ENCODE data around the gene VWA7.
"Not testable (repeated sequence)": the region's sequence is repeated elsewhere in the genome, so short reads cannot be mapped to it uniquely, and the experiment has no call there.

VWA7 gene

GRCh38 chr6:31817133-31817928 lies 40.2 kb upstream of the VWA7 start:
- not testable (repeated sequence) for H2BK5ac ChIP-seq (ENCODE audit: low read length); H2BK15ac ChIP-seq (replicated peaks; ENCODE audit: low read depth); H3K4me1 ChIP-seq (ENCODE audit: control insufficient read depth, low read depth, low read length); H3K18ac ChIP-seq (ENCODE audit: low read length); DNase-seq; H3K4me3 ChIP-seq (ENCODE audit: low read length); H3K36me3 ChIP-seq (ENCODE audit: control insufficient read depth, insufficient read depth, low read length); H4K8ac ChIP-seq (ENCODE audit: low read depth, low read length); H3K79me2 ChIP-seq (ENCODE audit: control insufficient read depth, insufficient read depth, low read length); H3K79me1 ChIP-seq (ENCODE audit: low read length); H3K23ac ChIP-seq (ENCODE audit: low read length); H3K27me3 ChIP-seq (ENCODE audit: insufficient read depth, low read length, poor library complexity); H3K27ac ChIP-seq (ENCODE audit: low read depth, low read length); H3K4ac ChIP-seq (ENCODE audit: low read depth, low read length); H2BK120ac ChIP-seq (ENCODE audit: low read depth, low read length); H4K5ac ChIP-seq (ENCODE audit: low read length); H2AK5ac ChIP-seq (ENCODE audit: low read length)
- no CpG with 5 or more reads among the region's 37 CpGs for WGBS (ENCODE audit: extremely low coverage, insufficient coverage, low lambda C conversion rate)
- H3K56ac ChIP-seq (ENCODE audit: low read length): peak overlapping the region; percentile 49
- peak overlapping the region; percentile 54 for H3K9ac ChIP-seq (ENCODE audit: low read length)
- peak overlapping the region; percentile 44 for H3K4me2 ChIP-seq (ENCODE audit: low read length)

- Histone ChIP-seq H3K27me3 (ENCODE audit: insufficient read depth, low read length, poor library complexity) (no peaks in the 10 kb centered on the region), H3K18ac (ENCODE audit: low read length) (peak within 1 kb of the TSS; percentile 100), H4K5ac (ENCODE audit: low read length) (no peak within 1 kb of the TSS), H3K36me3 (ENCODE audit: control insufficient read depth, insufficient read depth, low read length) (no peaks in the 10 kb centered on the region), H3K56ac (ENCODE audit: low read length) (peak within 1 kb of the TSS; percentile 94), H2BK15ac (replicated peaks; ENCODE audit: low read depth) (peak within 1 kb of the TSS; percentile 38), H3K4ac (ENCODE audit: low read depth, low read length) (peak within 1 kb of the TSS; percentile 100), H2AK5ac (ENCODE audit: low read length) (no peak within 1 kb of the TSS), H3K9ac (ENCODE audit: low read length) (peak within 1 kb of the TSS; percentile 93), H3K4me2 (ENCODE audit: low read length) (peak within 1 kb of the TSS; percentile 90), H3K27ac (ENCODE audit: low read depth, low read length) (peak within 1 kb of the TSS; percentile 100), H3K79me1 (ENCODE audit: low read length) (peaks cover 4% of the 10 kb centered on the region), H2BK5ac (ENCODE audit: low read length) (peak within 1 kb of the TSS; percentile 44), H3K23ac (ENCODE audit: low read length) (peak within 1 kb of the TSS; percentile 98), H2BK120ac (ENCODE audit: low read depth, low read length) (peak within 1 kb of the TSS; percentile 94), H3K4me1 (ENCODE audit: control insufficient read depth, low read depth, low read length) (peaks cover 2% of the 10 kb centered on the region), H4K8ac (ENCODE audit: low read depth, low read length) (peak within 1 kb of the TSS; percentile 99), H3K79me2 (ENCODE audit: control insufficient read depth, insufficient read depth, low read length) (peaks cover 3% of the 10 kb centered on the region), H3K4me3 (ENCODE audit: low read length) (peak within 1 kb of the TSS; percentile 84)
- no CpG with 5 or more reads among the region's 56 CpGs for WGBS (ENCODE audit: extremely low coverage, insufficient coverage, low lambda C conversion rate)
- DNase-seq: peak; percentile 99
These were observed 38.1 kb upstream of the VWA7 start, which contains the start of the genes HSPA1A and HSPA1L for GRCh38 chr6:31815025-31815838. HSPA1A (plus strand) TSS chr6:31815543; CDS start chr6:31815757, 214 bp downstream. HSPA1L (minus strand) TSS chr6:31815283; CDS start chr6:31811972, 3,311 bp downstream.

- peaks cover 3% of the 10 kb centered on the region for H3K79me1 ChIP-seq (ENCODE audit: low read length)
- peak overlapping the region; percentile 100 for H3K4ac ChIP-seq (ENCODE audit: low read depth, low read length)
- no CpG with 5 or more reads among the region's 13 CpGs for WGBS (ENCODE audit: extremely low coverage, insufficient coverage, low lambda C conversion rate)
- DNase-seq: peak; percentile 100
- peak overlapping the region; percentile 35 for H3K4me2 ChIP-seq (ENCODE audit: low read length)
- no peak overlapping the region for H3K23ac ChIP-seq (ENCODE audit: low read length)
- H3K9ac ChIP-seq (ENCODE audit: low read length): peak overlapping the region; percentile 72
- no peaks in the 10 kb centered on the region for H3K36me3 ChIP-seq (ENCODE audit: control insufficient read depth, insufficient read depth, low read length)
- peak overlapping the region; percentile 100 for H3K18ac ChIP-seq (ENCODE audit: low read length)
- peak overlapping the region; percentile 44 for H2BK5ac ChIP-seq (ENCODE audit: low read length)
- H3K4me1 ChIP-seq (ENCODE audit: control insufficient read depth, low read depth, low read length): peaks cover 2% of the 10 kb centered on the region
- H3K56ac ChIP-seq (ENCODE audit: low read length): peak overlapping the region; percentile 86
- no peak overlapping the region for H2AK5ac ChIP-seq (ENCODE audit: low read length)
- H3K27ac ChIP-seq (ENCODE audit: low read depth, low read length): peak overlapping the region; percentile 100
- H3K27me3 ChIP-seq (ENCODE audit: insufficient read depth, low read length, poor library complexity): no peaks in the 10 kb centered on the region
- H2BK15ac ChIP-seq (replicated peaks; ENCODE audit: low read depth): peak overlapping the region; percentile 38
- peak overlapping the region; percentile 99 for H4K8ac ChIP-seq (ENCODE audit: low read depth, low read length)
- peaks cover 2% of the 10 kb centered on the region for H3K79me2 ChIP-seq (ENCODE audit: control insufficient read depth, insufficient read depth, low read length)
- H3K4me3 ChIP-seq (ENCODE audit: low read length): peak overlapping the region; percentile 6
- no peak overlapping the region for H4K5ac ChIP-seq (ENCODE audit: low read length)
- peak overlapping the region; percentile 94 for H2BK120ac ChIP-seq (ENCODE audit: low read depth, low read length)
These were observed 37.5 kb upstream of the VWA7 start for GRCh38 chr6:31814677-31815024.

- no peak for DNase-seq
- no peak overlapping the region for H2BK15ac ChIP-seq (replicated peaks; ENCODE audit: low read depth)
- H3K4me1 ChIP-seq (ENCODE audit: control insufficient read depth, low read depth, low read length): peaks cover 2% of the 10 kb centered on the region
- H3K56ac ChIP-seq (ENCODE audit: low read length): peak overlapping the region; percentile 83
- peaks cover 2% of the 10 kb centered on the region for H3K79me2 ChIP-seq (ENCODE audit: control insufficient read depth, insufficient read depth, low read length)
- no peak overlapping the region for H3K23ac ChIP-seq (ENCODE audit: low read length)
- peak overlapping the region; percentile 83 for H3K18ac ChIP-seq (ENCODE audit: low read length)
- no peaks in the 10 kb centered on the region for H3K36me3 ChIP-seq (ENCODE audit: control insufficient read depth, insufficient read depth, low read length)
- no peak overlapping the region for H4K8ac ChIP-seq (ENCODE audit: low read depth, low read length)
- no peak overlapping the region for H2AK5ac ChIP-seq (ENCODE audit: low read length)
- no peaks in the 10 kb centered on the region for H3K27me3 ChIP-seq (ENCODE audit: insufficient read depth, low read length, poor library complexity)
- H3K4ac ChIP-seq (ENCODE audit: low read depth, low read length): no peak overlapping the region
- H2BK5ac ChIP-seq (ENCODE audit: low read length): no peak overlapping the region
- no CpG with 5 or more reads among the region's 7 CpGs for WGBS (ENCODE audit: extremely low coverage, insufficient coverage, low lambda C conversion rate)
- no peak overlapping the region for H3K4me2 ChIP-seq (ENCODE audit: low read length)
- peak overlapping the region; percentile 68 for H3K9ac ChIP-seq (ENCODE audit: low read length)
- no peak overlapping the region for H3K4me3 ChIP-seq (ENCODE audit: low read length)
- H4K5ac ChIP-seq (ENCODE audit: low read length): no peak overlapping the region
- H2BK120ac ChIP-seq (ENCODE audit: low read depth, low read length): no peak overlapping the region
- no peak overlapping the region for H3K27ac ChIP-seq (ENCODE audit: low read depth, low read length)
- H3K79me1 ChIP-seq (ENCODE audit: low read length): peaks cover 3% of the 10 kb centered on the region
These were observed 36.3 kb upstream of the VWA7 start for GRCh38 chr6:31813465-31813849.

GRCh38 chr6:31811645-31812044 lies 34.5 kb upstream of the VWA7 start:
- Histone ChIP-seq H3K23ac (ENCODE audit: low read length) (no peak overlapping the region), H2BK5ac (ENCODE audit: low read length) (no peak overlapping the region), H3K9ac (ENCODE audit: low read length) (no peak overlapping the region), H4K8ac (ENCODE audit: low read depth, low read length) (no peak overlapping the region), H3K4me2 (ENCODE audit: low read length) (no peak overlapping the region), H3K79me1 (ENCODE audit: low read length) (no peaks in the 10 kb centered on the region), H4K5ac (ENCODE audit: low read length) (no peak overlapping the region), H3K4me1 (ENCODE audit: control insufficient read depth, low read depth, low read length) (peaks cover 2% of the 10 kb centered on the region), H3K27me3 (ENCODE audit: insufficient read depth, low read length, poor library complexity) (no peaks in the 10 kb centered on the region), H2AK5ac (ENCODE audit: low read length) (no peak overlapping the region), H3K79me2 (ENCODE audit: control insufficient read depth, insufficient read depth, low read length) (no peaks in the 10 kb centered on the region), H3K36me3 (ENCODE audit: control insufficient read depth, insufficient read depth, low read length) (no peaks in the 10 kb centered on the region), H3K56ac (ENCODE audit: low read length) (no peak overlapping the region), H3K4me3 (ENCODE audit: low read length) (no peak overlapping the region), H2BK120ac (ENCODE audit: low read depth, low read length) (no peak overlapping the region), H3K4ac (ENCODE audit: low read depth, low read length) (no peak overlapping the region), H2BK15ac (replicated peaks; ENCODE audit: low read depth) (no peak overlapping the region), H3K18ac (ENCODE audit: low read length) (no peak overlapping the region), H3K27ac (ENCODE audit: low read depth, low read length) (no peak overlapping the region)
- no peak for DNase-seq
- no CpG with 5 or more reads among the region's 12 CpGs for WGBS (ENCODE audit: extremely low coverage, insufficient coverage, low lambda C conversion rate)
